SK-N-SH (cell line): ENCODE results near the gene TINAG. TPM values are rescaled to one million over a fixed set of nuclear protein-coding genes. Genes with fewer than 3 reads are reported as not detected.

Source experiments
- CTCF ChIA-PET: fragments of 300-600, 350-600 bp; formaldehyde crosslinking; extraction: SDS; loops from one replicate; lab custom pipeline; 2021; lab: Yijun Ruan, JAX
- POLR2A ChIA-PET: fragments of 350-600 bp; sonication (Branson Sonifier 250); formaldehyde crosslinking; extraction: SDS; loops from one replicate; lab custom pipeline; 2020; ENCODE audit warnings: antibody characterized with exemption, inconsistent platforms; lab: Yijun Ruan, JAX
- DNase-seq: peaks from one replicate; pipeline ENCODE4 v3.0.0; 2012
- H2AFZ ChIP-seq: fragments of 200-600 bp; sonication (generic); 2 replicates; pipeline ENCODE4 v1.8.1; 2016; ENCODE audit warnings: antibody characterized with exemption, mild to moderate bottlenecking, low read depth
- H3F3A ChIP-seq: fragments of 200-600 bp; sonication (generic); replicated peaks from 2 replicates; pipeline ENCODE3; 2016; ENCODE audit warnings: antibody characterized with exemption, mild to moderate bottlenecking; ENCODE audit not compliant: insufficient read depth
- H3K27ac ChIP-seq, 2 experiments: fragments of 200-500 bp in 1 of 2; fragments of 200-600 bp in 1 of 2; sonication (Bioruptor generic) in 1 of 2; sonication (generic), shearing (Covaris generic) in 1 of 2; 2 replicates each; pipeline versions ENCODE4 v1.5.1 to v1.6.1; 2014 to 2016; ENCODE audit warnings: low read depth in 2 of 2, inconsistent platforms in 1 of 2, low read length in 1 of 2, mild to moderate bottlenecking in 1 of 2, mixed read lengths in 1 of 2
- H3K27me3 ChIP-seq: fragments of 200-600 bp; sonication (generic), shearing (Covaris generic); 2 replicates; pipeline ENCODE4 v1.6.1; 2016; ENCODE audit warnings: mixed run types; ENCODE audit not compliant: insufficient read depth
- H3K36me3 ChIP-seq, 2 experiments: fragments of 200-500 bp in 1 of 2; fragments of 200-600 bp in 1 of 2; sonication (Bioruptor generic) in 1 of 2; sonication (generic) in 1 of 2; replicated peaks in 1 of 2; 2 replicates each; pipeline versions ENCODE3 to v1.5.1; 2014 to 2016; ENCODE audit warnings: low read length in 1 of 2, mild to moderate bottlenecking in 1 of 2; ENCODE audit not compliant: insufficient read depth in 2 of 2, control insufficient read depth in 1 of 2
- H3K4me1 ChIP-seq, 2 experiments: fragments of 200-500 bp in 1 of 2; fragments of 200-600 bp in 1 of 2; sonication (Bioruptor generic) in 1 of 2; sonication (generic), shearing (Covaris generic) in 1 of 2; 2 replicates each; pipeline versions ENCODE4 v1.5.1 to v1.6.1; 2014 to 2016; ENCODE audit warnings: low read depth in 1 of 2, low read length in 1 of 2, mixed run types in 1 of 2; ENCODE audit not compliant: insufficient read depth in 2 of 2, control insufficient read depth in 1 of 2
- H3K4me2 ChIP-seq: fragments of 200-600 bp; sonication (generic), shearing (Covaris generic); 2 replicates; pipeline ENCODE4 v1.6.1; 2017; ENCODE audit warnings: mixed run types
- H3K4me3 ChIP-seq, 2 experiments: fragments of 200-500 bp in 1 of 2; fragments of 200-600 bp in 1 of 2; sonication (Bioruptor generic) in 1 of 2; sonication (generic), shearing (Covaris generic) in 1 of 2; 2 replicates each; pipeline versions ENCODE4 v1.5.1 to v1.8.1; 2014 to 2016; ENCODE audit warnings: low read depth in 2 of 2, inconsistent platforms in 1 of 2, low read length in 1 of 2, mild to moderate bottlenecking in 1 of 2, mixed read lengths in 1 of 2, moderate library complexity in 1 of 2
- H3K79me2 ChIP-seq: fragments of 200-600 bp; sonication (generic); 2 replicates; pipeline ENCODE4 v1.8.1; 2017; ENCODE audit warnings: mild to moderate bottlenecking; ENCODE audit not compliant: insufficient read depth
- H3K9ac ChIP-seq: fragments of 200-600 bp; sonication (generic); 2 replicates; pipeline ENCODE4 v1.6.1; 2017; ENCODE audit warnings: mixed run types
- H3K9me2 ChIP-seq: fragments of 200-600 bp; sonication (generic); 2 replicates; pipeline ENCODE4 v1.6.1; 2017; ENCODE audit warnings: mixed run types
- H3K9me3 ChIP-seq: fragments of 200-600 bp; sonication (generic); 2 replicates; pipeline ENCODE4 v1.6.1; 2017; ENCODE audit warnings: mixed run types, mild to moderate bottlenecking, moderate library complexity
- H4K20me1 ChIP-seq: fragments of 200-600 bp; sonication (generic); 2 replicates; pipeline ENCODE4 v1.6.1; 2017; ENCODE audit warnings: mild to moderate bottlenecking, mixed run types; ENCODE audit not compliant: insufficient read depth
- ELF1 ChIP-seq: IDR thresholded peaks from 2 replicates; pipeline ENCODE4 v1.4.0; 2012
- EP300 ChIP-seq, 2 experiments: IDR thresholded peaks; 2 replicates each; pipeline versions ENCODE4 v1.4.0 to v1.6.1; 2012; ENCODE audit warnings: borderline replicate concordance in 1 of 2, low read depth in 1 of 2, low read length in 1 of 2
- EZH2phosphoT487 ChIP-seq: fragments of 200-600 bp; sonication (generic); IDR thresholded peaks from 2 replicates; pipeline ENCODE4 v1.6.1; 2017; ENCODE audit warnings: low read depth, mixed run types, mild to moderate bottlenecking, antibody characterized with exemption, moderate library complexity, borderline replicate concordance
- FOXJ3 ChIP-seq: sonication (generic); formaldehyde crosslinking; IDR thresholded peaks from 2 replicates; pipeline ENCODE4 v1.5.1; 2020; ENCODE audit warnings: mild to moderate bottlenecking, missing genetic modification reagents
- FOXM1 ChIP-seq: IDR thresholded peaks from 2 replicates; pipeline ENCODE4 v1.4.0; 2012; ENCODE audit warnings: low read depth, mild to moderate bottlenecking
- GABPA ChIP-seq: IDR thresholded peaks from 2 replicates; pipeline ENCODE4 v1.4.0; 2012; ENCODE audit warnings: low read depth, mild to moderate bottlenecking
- MEF2A ChIP-seq: IDR thresholded peaks from 2 replicates; pipeline ENCODE4 v1.4.0; 2012; ENCODE audit warnings: low read depth, borderline replicate concordance
- MXI1 ChIP-seq: IDR thresholded peaks from 2 replicates; pipeline ENCODE4 v1.6.1; 2012; ENCODE audit warnings: mild to moderate bottlenecking, low read depth, low read length, improper control_type of control experiment
- POLR2AphosphoS5 ChIP-seq: IDR thresholded peaks from 2 replicates; pipeline ENCODE4 v1.6.1; 2012; ENCODE audit warnings: low read depth, low read length
- RCOR1 ChIP-seq: fragments of 150-350 bp; IDR thresholded peaks from 2 replicates; pipeline ENCODE4 v1.6.1; 2017; ENCODE audit warnings: antibody characterized with exemption, low read length
- TAF1 ChIP-seq: IDR thresholded peaks from 2 replicates; pipeline ENCODE4 v1.6.1; 2012; ENCODE audit warnings: low read depth, mild to moderate bottlenecking, low read length, moderate library complexity, borderline replicate concordance
- TCF12 ChIP-seq: IDR thresholded peaks from 2 replicates; pipeline ENCODE4 v1.4.0; 2012
- TEAD4 ChIP-seq: IDR thresholded peaks from 2 replicates; pipeline ENCODE4 v1.4.0; 2012; ENCODE audit warnings: mild to moderate bottlenecking, borderline replicate concordance; ENCODE audit not compliant: insufficient read depth
- USF1 ChIP-seq: IDR thresholded peaks from 2 replicates; pipeline ENCODE4 v1.4.0; 2012; ENCODE audit warnings: low read depth, borderline replicate concordance
- YY1 ChIP-seq: IDR thresholded peaks from 2 replicates; pipeline ENCODE4 v1.4.0; 2012; ENCODE audit warnings: low read depth, mild to moderate bottlenecking
- WGBS: methylation state at CpG from one replicate; pipeline ENCODE4 v1.1.6; 2017; ENCODE audit warnings: low lambda C conversion rate; 5-methylcytosine and 5-hydroxymethylcytosine counted together
- polyA plus RNA-seq, 3 experiments: library from polyadenylated mRNA; depleted of rRNA; stranded (reverse); fragments of >200 nt; gene quantifications; 2 replicates each; pipeline ENCODE4 v1.2.3, GENCODE V29; 2012
- TF ChIP-seq, protein P1 (sequence below): IDR thresholded peaks from 2 replicates; pipeline ENCODE4 v1.4.0; 2012; ENCODE audit warnings: low read depth, borderline replicate concordance
- TF ChIP-seq, protein P2 (sequence below): IDR thresholded peaks from 2 replicates; pipeline ENCODE4 v1.4.0; 2012; ENCODE audit warnings: low read depth
- TF ChIP-seq, protein P3 (sequence below): fragments of 200-600 bp; sonication (generic); IDR thresholded peaks from 2 replicates; pipeline ENCODE4 v1.6.1; 2017; ENCODE audit warnings: antibody characterized with exemption, mild to moderate bottlenecking, moderate library complexity

TINAG gene
- polyA plus RNA-seq, 1 of the 3 experiments (the other 2 are of a cell fraction), result 0.13 TPM

GRCh38 chr6:54291738-54292137, 16.5 kb upstream of the TINAG start (continued):
- TF ChIP-seq USF1 (no peak), EP300 (IDR thresholded peaks at IDR 0.05; ENCODE audit: borderline replicate concordance in 1 of 2, low read depth in 1 of 2, low read length in 1 of 2) (0 out of 4 replicates have a peak, but pooled peaks of 1 of the 2 experiments have one; percentile 7), YY1 (no peak), EZH2phosphoT487 (no peak), MEF2A (0 out of 2 replicates have a peak, but pooled peaks have one; percentile 24), TCF12 (peak; percentile 56; the same call in 1 of the 2 replicates)
- TF ChIP-seq, protein P1, sequence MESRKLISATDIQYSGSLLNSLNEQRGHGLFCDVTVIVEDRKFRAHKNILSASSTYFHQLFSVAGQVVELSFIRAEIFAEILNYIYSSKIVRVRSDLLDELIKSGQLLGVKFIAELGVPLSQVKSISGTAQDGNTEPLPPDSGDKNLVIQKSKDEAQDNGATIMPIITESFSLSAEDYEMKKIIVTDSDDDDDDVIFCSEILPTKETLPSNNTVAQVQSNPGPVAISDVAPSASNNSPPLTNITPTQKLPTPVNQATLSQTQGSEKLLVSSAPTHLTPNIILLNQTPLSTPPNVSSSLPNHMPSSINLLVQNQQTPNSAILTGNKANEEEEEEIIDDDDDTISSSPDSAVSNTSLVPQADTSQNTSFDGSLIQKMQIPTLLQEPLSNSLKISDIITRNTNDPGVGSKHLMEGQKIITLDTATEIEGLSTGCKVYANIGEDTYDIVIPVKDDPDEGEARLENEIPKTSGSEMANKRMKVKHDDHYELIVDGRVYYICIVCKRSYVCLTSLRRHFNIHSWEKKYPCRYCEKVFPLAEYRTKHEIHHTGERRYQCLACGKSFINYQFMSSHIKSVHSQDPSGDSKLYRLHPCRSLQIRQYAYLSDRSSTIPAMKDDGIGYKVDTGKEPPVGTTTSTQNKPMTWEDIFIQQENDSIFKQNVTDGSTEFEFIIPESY, result no peak

DNA sequence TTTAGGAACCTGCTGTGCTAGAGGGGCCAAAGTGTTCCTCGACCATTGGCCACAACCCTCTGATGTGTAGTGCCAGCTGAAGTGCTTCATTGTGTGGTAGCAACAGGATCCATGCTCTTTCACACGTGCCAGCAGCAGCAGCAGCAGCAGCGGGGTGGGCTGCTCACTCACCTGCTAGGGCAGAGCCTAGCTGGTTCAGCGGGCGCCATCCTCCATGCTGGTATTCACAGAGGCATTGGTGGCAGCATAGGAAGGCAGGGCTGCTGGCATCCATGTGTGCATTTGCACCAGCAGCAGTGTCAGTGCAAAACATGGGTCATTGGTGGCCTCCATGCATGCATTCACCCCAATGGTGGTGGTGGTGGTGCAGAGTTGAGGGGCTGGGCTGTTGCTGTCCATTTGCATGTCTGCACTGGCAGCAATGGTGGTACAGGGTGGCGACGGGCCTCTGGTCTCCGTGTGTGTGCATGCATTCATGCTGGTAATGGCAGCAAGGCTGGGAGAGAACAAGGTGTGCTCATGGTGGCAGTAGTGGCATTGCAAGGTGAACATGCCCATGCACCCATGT, 13.2 kb upstream of the TINAG start:
- Histone ChIP-seq H3K27ac (no peak overlapping the region), H3K36me3 (no peaks in the 10 kb centered on the region), H3K4me3 (no peak overlapping the region), H3K27me3 (no peaks in the 10 kb centered on the region), H3K4me1 (peaks cover 0 to 19% of the 10 kb centered on the region in 2 experiments; a peak in 3 of 4 replicates), H2AFZ (no peak overlapping the region), H3F3A (peaks cover 28% of the 10 kb centered on the region), H3K9me3 (no peaks in the 10 kb centered on the region), H3K9ac (no peak overlapping the region), H3K4me2 (no peak overlapping the region), H4K20me1 (no peaks in the 10 kb centered on the region), H3K9me2 (no peaks in the 10 kb centered on the region), H3K79me2 (no peaks in the 10 kb centered on the region)
- TF ChIP-seq, protein P2, sequence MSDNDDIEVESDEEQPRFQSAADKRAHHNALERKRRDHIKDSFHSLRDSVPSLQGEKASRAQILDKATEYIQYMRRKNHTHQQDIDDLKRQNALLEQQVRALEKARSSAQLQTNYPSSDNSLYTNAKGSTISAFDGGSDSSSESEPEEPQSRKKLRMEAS, result no peak
- TF ChIP-seq EP300 (IDR thresholded peaks at IDR 0.05; ENCODE audit: borderline replicate concordance in 1 of 2, low read depth in 1 of 2, low read length in 1 of 2), result no peak
- TF ChIP-seq TEAD4, result no peak
- CTCF ChIA-PET, result no interaction called here
- POLR2A ChIA-PET, result no interaction called here
- no peak for DNase-seq
- 72% methylated on average over 7 of the region's 8 CpGs for WGBS

DNA sequence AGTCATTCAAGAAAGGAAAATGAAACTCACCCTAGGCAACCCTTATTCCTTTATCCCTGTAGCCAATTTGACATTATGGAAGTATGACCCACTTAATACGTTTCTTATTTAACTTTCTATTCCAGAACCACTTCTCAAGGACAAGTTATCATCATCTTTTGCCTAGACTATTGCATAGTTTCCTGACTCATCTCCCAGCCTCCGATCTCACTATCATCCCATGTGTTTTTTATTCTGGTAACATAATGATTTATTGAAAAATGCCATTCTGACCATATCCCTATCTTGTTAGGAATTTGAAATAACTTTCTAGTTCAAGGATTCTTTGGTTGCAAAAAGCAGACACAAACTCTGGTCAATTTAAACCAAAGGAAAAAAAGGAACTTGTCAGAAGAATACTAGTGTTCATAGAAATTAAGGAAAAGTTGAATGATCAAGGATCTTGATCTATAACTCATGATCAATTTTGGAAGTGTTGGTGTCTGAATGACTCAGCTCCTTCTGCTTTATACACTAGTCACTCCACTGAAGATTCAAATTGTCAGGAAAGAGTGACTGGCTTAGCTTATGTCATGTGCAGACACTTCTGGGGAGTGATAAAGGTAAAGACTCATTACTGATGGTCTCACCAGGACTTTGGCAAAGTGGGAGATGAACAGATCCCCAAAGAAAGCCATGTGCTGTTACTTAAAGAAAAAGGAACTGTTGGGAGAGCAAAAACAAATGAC, 8.5 kb upstream of the TINAG start:
- no peaks in the 10 kb centered on the region for H4K20me1 ChIP-seq
- peak overlapping the region; percentile 79 to 80 for H3K27ac ChIP-seq
- H3K4me2 ChIP-seq, result peak overlapping the region; percentile 27; the same call in 1 of the 2 replicates
- no peak overlapping the region for H2AFZ ChIP-seq
- no peaks in the 10 kb centered on the region for H3K36me3 ChIP-seq
- ChIA-PET POLR2A (no interaction called here), CTCF (no interaction called here)
- H3K4me3 ChIP-seq, result peak overlapping the region; percentile 21 to 25; a peak in 2 of 4 replicates
- H3K9ac ChIP-seq, result no peak overlapping the region
- 9% methylated on average over 2 of the region's 2 CpGs for WGBS
- peaks cover 14% of the 10 kb centered on the region for H3F3A ChIP-seq
- H3K4me1 ChIP-seq, result no peaks in the 10 kb centered on the region
- no peaks in the 10 kb centered on the region for H3K9me3 ChIP-seq
- DNase-seq, result no peak
- no peaks in the 10 kb centered on the region for H3K79me2 ChIP-seq
- H3K9me2 ChIP-seq, result no peaks in the 10 kb centered on the region
- no peaks in the 10 kb centered on the region for H3K27me3 ChIP-seq
- TF ChIP-seq FOXJ3 (no peak), RCOR1 (no peak), USF1 (no peak), POLR2AphosphoS5 (peak; percentile 21; the same call in 1 of the 2 replicates), TAF1 (no peak), TEAD4 (0 out of 2 replicates have a peak, but pooled peaks have one; percentile 41), MXI1 (no peak), TCF12 (peak; percentile 94), GABPA (no peak), FOXM1 (no peak), ELF1 (no peak)
- TF ChIP-seq, protein P2, result no peak
- TF ChIP-seq, protein P3, sequence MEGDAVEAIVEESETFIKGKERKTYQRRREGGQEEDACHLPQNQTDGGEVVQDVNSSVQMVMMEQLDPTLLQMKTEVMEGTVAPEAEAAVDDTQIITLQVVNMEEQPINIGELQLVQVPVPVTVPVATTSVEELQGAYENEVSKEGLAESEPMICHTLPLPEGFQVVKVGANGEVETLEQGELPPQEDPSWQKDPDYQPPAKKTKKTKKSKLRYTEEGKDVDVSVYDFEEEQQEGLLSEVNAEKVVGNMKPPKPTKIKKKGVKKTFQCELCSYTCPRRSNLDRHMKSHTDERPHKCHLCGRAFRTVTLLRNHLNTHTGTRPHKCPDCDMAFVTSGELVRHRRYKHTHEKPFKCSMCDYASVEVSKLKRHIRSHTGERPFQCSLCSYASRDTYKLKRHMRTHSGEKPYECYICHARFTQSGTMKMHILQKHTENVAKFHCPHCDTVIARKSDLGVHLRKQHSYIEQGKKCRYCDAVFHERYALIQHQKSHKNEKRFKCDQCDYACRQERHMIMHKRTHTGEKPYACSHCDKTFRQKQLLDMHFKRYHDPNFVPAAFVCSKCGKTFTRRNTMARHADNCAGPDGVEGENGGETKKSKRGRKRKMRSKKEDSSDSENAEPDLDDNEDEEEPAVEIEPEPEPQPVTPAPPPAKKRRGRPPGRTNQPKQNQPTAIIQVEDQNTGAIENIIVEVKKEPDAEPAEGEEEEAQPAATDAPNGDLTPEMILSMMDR, result no peak
